Brain microvascular endothelial cell (primary cell): ENCODE measurements around the gene MACROD1.

Experiments used
- DNase-seq: peaks from one replicate; pipeline ENCODE4 v3.0.0-alpha.2; 2020
- H3K27ac ChIP-seq: fragments of 250-450 bp; sonication (Bioruptor Pico); 2 replicates; pipeline ENCODE4 v1.5.1; 2020; ENCODE audit warnings: mild to moderate bottlenecking, moderate library complexity
- H3K27me3 ChIP-seq: fragments of 250-450 bp; sonication (Bioruptor Pico); replicated peaks from 2 replicates; pipeline ENCODE4 v1.5.1; 2020; ENCODE audit warnings: mild to moderate bottlenecking
- H3K36me3 ChIP-seq: fragments of 250-450 bp; sonication (Bioruptor Pico); replicated peaks from 2 replicates; pipeline ENCODE4 v1.5.1; 2020; ENCODE audit warnings: mild to moderate bottlenecking
- H3K4me3 ChIP-seq: 2 replicates; pipeline ENCODE4 v1.5.1; 2011; ENCODE audit warnings: low read depth, mild to moderate bottlenecking, control low read depth, low read length, moderate library complexity
- CTCF ChIP-seq: IDR thresholded peaks from 2 replicates; pipeline ENCODE4 v1.5.1; 2011; ENCODE audit warnings: low read depth, mild to moderate bottlenecking, moderate library complexity, low read length, control low read depth, inconsistent platforms; ENCODE audit errors: missing control alignments
- in situ Hi-C: cut with HindIII; loops from 2 replicates; pipeline ENCODE4 v1.10.0; 2017; ENCODE audit warnings: low sequenced_read_pairs, low pct_ligation_motif_present

Gene MACROD1

GRCh38 chr11:64027651-64028397 is 138.1 kb downstream of the MACROD1 start:
- no peak for TF ChIP-seq CTCF
- H3K27ac ChIP-seq: no peak overlapping the region
- H3K27me3 ChIP-seq: no peaks in the 10 kb centered on the region
- no peaks in the 10 kb centered on the region for H3K36me3 ChIP-seq
- H3K4me3 ChIP-seq: no peak overlapping the region
- DNase-seq: no peak
- in situ Hi-C loops: no loop called here

- no peak for TF ChIP-seq CTCF
- no peak for DNase-seq
- Histone ChIP-seq H3K36me3 (no peaks in the 10 kb centered on the region), H3K4me3 (no peak overlapping the region), H3K27me3 (no peaks in the 10 kb centered on the region), H3K27ac (no peak overlapping the region)
- in situ Hi-C loops: no loop called here
These were observed 139.2 kb downstream of the MACROD1 start for GRCh38 chr11:64026575-64027205.

- Histone ChIP-seq H3K36me3 (no peaks in the 10 kb centered on the region), H3K27ac (no peak overlapping the region), H3K4me3 (no peak overlapping the region), H3K27me3 (no peaks in the 10 kb centered on the region)
- TF ChIP-seq CTCF: no peak
- in situ Hi-C loops: no loop called here
- no peak for DNase-seq
These were observed 140.7 kb downstream of the MACROD1 start for GRCh38 chr11:64025205-64025604.

- Histone ChIP-seq H3K27ac (no peak overlapping the region), H3K4me3 (no peak overlapping the region), H3K36me3 (no peaks in the 10 kb centered on the region), H3K27me3 (no peaks in the 10 kb centered on the region)
- DNase-seq: no peak
- no peak for TF ChIP-seq CTCF
- in situ Hi-C loops: no loop called here
These were observed 141.9 kb downstream of the MACROD1 start for GRCh38 chr11:64023712-64024710.

GRCh38 chr11:64022125-64022784 is 143.7 kb downstream of the MACROD1 start:
- in situ Hi-C loops: no loop called here
- DNase-seq: no peak
- H3K36me3 ChIP-seq: no peaks in the 10 kb centered on the region
- no peak overlapping the region for H3K4me3 ChIP-seq
- H3K27me3 ChIP-seq: no peaks in the 10 kb centered on the region
- H3K27ac ChIP-seq: no peak overlapping the region
- no peak for TF ChIP-seq CTCF
